AG04449 (cell line): ENCODE data around the gene TACC3.
A peak's percentile ranks its signal among the peaks of the same experiment; 100 is the strongest.

ENCODE experiments used
- CTCF ChIA-PET: fragments of 350-600 bp; formaldehyde crosslinking; extraction: SDS; loops from one replicate; lab custom pipeline; 2021; ENCODE audit warnings: antibody characterized with exemption; lab: Yijun Ruan, JAX
- POLR2A ChIA-PET: fragments of 400-600, 350-600 bp; formaldehyde crosslinking; extraction: SDS; loops from one replicate; lab custom pipeline; 2020; ENCODE audit warnings: antibody characterized with exemption, inconsistent platforms; lab: Yijun Ruan, JAX
- DNase-seq: peaks from one replicate; pipeline ENCODE4 v3.0.0-alpha.2; 2010; ENCODE audit warnings: low read depth, low spot score
- H3K4me3 ChIP-seq: 2 replicates; pipeline ENCODE4 v1.5.1; 2011; ENCODE audit warnings: low read depth, mild to moderate bottlenecking, control low read depth, low read length
- CTCF ChIP-seq: IDR thresholded peaks from one replicate; pipeline ENCODE4 v1.5.1; 2011; ENCODE audit warnings: mild to moderate bottlenecking, moderate library complexity, low read length, control low read depth, inconsistent platforms; ENCODE audit not compliant: insufficient read depth; ENCODE audit errors: missing control alignments

Gene TACC3

GRCh38 chr4:1721003-1721665 lies at the start of gene TACC3, which contains the start of gene TMEM129:
TACC3 (plus strand) TSS chr4:1721521; CDS start chr4:1723422, 1,901 bp downstream.
TMEM129 (minus strand) TSS chr4:1721323; CDS start chr4:1720837, 486 bp downstream.
- no peak for DNase-seq
- CTCF ChIA-PET = interaction anchor here (1.0 to 15.3 kb wide), 5 partner anchors 10 to 91 kb away, joined by 3 to 268 read pairs (median 5); no protein-coding TSS in a partner anchor
- H3K4me3 ChIP-seq = peak within 1 kb of the TSS; percentile 81
- POLR2A ChIA-PET = interaction anchor here (0.5 to 1.8 kb wide), 5 partner anchors 9 to 374 kb away, joined by 3 to 21 read pairs (median 3); partner anchors contain the start of genes SLBP and UVSSA
- no peak for TF ChIP-seq CTCF

DNA sequence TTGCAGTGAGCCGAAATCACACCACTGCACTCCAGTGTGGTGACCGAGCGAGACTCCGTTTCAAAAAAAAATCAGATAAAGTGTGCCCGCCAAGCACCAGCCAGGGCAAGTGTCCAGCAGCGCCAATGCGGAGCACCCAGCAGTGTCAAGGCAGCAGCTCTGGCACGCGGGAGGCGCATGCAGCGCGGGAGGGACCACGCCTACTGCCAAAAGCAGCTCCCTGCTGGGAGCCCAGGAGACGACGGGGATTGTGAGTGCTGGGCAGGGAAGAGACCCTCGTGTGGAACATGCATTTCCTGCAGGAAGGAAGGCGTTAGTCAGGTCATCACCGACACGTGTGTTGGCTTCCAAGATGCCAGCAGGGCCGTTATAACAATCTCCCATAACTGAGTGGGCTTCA lies 47.6 kb upstream of the TACC3 start:
- POLR2A ChIA-PET = no interaction called here
- TF ChIP-seq CTCF = no peak
- CTCF ChIA-PET = interaction anchor here (0.7 to 4.8 kb wide), 2 partner anchors 19 to 55 kb away, joined by 3 to 24 read pairs; no protein-coding TSS in a partner anchor

GRCh38 chr4:1674682-1675081 lies 46.6 kb upstream of the TACC3 start:
- H3K4me3 ChIP-seq = no peak overlapping the region
- CTCF ChIA-PET = interaction anchor here (4.8 kb wide), 1 partner anchor 18 kb away, joined by 24 read pairs; no protein-coding TSS in a partner anchor
- no peak for DNase-seq
- TF ChIP-seq CTCF = no peak
- POLR2A ChIA-PET = no interaction called here

More for the DNA sequence above, 47.6 kb upstream of the TACC3 start:
- no peak for DNase-seq
- no peak overlapping the region for H3K4me3 ChIP-seq

DNA sequence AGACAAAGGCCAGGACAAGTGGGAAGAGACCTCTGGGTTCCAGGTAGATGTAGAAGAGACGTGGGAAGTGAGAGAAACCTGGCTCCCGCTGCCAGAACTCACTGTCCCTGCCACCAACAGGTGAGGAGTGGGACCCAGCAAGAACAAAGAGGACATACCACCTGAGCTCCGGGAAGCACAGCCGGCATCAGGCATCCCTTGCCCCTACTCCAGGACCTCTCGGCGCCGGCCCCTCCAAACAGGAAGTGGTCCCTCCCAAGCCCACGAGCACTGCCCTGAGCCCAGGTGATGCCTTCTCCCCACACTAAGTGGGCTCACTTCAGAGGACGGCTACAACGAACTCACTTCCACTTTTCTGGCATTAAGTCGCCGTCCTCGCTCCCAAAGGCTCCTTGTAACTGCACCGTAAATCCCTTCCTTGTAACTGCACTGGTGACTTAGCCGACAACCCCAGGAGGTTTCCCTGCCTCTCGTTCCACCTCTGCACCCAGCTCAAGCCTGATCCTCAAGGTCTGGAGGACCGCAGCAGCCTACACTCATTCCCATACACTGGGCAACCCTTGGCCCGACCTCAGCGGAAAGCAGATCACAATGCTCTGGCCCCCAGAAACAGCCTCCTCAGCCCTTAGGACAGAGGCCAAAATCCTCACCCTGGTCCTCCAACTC lies 46.1 kb upstream of the TACC3 start:
- no peak overlapping the region for H3K4me3 ChIP-seq
- no peak for DNase-seq
- POLR2A ChIA-PET = no interaction called here
- no peak for TF ChIP-seq CTCF
- CTCF ChIA-PET = interaction anchor here (4.8 kb wide), 1 partner anchor 17 kb away, joined by 24 read pairs; no protein-coding TSS in a partner anchor

DNA sequence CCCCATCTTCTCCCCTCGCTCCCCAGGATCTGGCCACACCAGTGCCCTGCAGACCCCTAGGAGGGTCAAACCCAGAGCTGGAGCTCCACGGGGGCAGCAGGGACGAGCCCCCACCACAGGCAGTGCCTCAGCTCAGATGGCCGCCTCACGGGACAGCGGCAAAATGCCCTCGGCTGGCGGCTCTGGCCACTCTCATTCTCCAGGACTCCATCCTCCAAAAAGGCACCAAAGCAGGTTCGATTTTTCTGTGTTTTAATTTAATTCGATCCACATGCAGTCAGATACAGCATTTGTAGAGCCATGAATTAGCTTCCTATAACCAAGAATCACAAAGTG lies 45.6 kb upstream of the TACC3 start:
- ChIA-PET POLR2A (no interaction called here), CTCF (interaction anchor here (4.8 kb wide), 1 partner anchor 17 kb away, joined by 24 read pairs; no protein-coding TSS in a partner anchor)
- no peak for TF ChIP-seq CTCF
- H3K4me3 ChIP-seq = no peak overlapping the region
- no peak for DNase-seq
